GM21619 (cell line): ENCODE measurements around the gene FAAP100.

Source experiments
- ATAC-seq: cut with Tn5 transposase; IDR thresholded peaks from one replicate; pipeline ENCODE4 v1.9.1; 2021; ENCODE audit not compliant: unreplicated experiment

The FAAP100 gene

DNA sequence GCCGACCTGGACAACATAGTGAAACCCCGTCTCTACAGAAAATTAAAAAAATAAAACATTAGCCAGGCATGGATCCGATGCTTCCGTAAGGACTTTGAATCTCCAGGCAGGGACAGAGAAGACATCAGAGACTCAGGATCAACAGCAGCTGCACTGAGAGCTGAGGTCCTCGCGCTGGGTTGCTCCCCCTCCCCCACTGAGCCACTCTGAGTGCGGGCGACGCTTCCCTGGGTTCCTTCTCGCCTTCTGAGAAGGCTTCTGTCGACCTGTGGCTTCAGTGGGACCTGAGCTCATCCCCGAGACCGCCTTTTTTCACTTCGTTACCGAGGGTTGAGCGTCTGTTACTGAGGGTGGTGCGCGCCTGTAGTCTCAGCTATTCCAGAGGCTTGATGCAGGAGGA is 60.0 kb downstream of the FAAP100 start:
- ATAC-seq: no peak

DNA sequence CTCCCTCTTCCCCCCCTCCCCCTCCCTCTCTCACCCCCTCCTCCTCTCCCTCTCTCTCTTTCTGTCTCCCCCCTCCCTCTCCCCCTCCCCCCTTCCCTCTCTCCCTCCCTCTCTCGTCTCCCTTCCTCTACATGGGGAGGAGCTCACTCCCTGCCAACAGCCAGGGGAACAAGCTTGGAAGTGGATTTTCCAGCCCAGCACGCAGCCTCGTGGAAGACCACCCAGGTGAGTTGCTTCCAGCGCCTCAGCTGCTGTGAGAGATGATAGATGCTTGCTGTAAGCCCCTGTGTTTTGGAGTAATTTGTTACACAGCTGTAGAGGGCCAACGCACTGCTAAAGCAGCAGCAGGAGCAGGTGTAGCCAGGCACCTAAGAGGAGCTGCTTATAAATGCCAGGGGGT is 60.4 kb downstream of the FAAP100 start:
- ATAC-seq: no peak

DNA sequence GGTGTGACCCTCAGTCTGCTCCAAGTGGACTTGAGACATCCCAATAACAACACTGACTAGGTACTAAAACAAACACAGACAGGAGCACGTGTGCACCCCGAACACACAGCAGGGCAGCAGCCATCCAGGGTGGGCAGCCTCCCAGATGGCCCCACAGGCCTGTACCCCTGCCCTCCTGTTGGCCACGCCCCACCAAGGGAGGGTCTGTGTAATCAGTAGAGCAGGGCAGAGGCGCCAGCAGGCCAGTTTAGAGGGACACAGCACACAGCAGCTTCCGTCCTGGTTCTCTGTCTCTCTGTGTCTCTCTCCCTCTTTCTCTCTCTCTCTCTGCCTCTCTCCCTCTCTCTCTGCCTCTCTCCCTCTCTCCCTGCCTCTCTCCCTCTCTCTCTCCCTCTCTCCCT is 61.0 kb downstream of the FAAP100 start:
- no peak for ATAC-seq

DNA sequence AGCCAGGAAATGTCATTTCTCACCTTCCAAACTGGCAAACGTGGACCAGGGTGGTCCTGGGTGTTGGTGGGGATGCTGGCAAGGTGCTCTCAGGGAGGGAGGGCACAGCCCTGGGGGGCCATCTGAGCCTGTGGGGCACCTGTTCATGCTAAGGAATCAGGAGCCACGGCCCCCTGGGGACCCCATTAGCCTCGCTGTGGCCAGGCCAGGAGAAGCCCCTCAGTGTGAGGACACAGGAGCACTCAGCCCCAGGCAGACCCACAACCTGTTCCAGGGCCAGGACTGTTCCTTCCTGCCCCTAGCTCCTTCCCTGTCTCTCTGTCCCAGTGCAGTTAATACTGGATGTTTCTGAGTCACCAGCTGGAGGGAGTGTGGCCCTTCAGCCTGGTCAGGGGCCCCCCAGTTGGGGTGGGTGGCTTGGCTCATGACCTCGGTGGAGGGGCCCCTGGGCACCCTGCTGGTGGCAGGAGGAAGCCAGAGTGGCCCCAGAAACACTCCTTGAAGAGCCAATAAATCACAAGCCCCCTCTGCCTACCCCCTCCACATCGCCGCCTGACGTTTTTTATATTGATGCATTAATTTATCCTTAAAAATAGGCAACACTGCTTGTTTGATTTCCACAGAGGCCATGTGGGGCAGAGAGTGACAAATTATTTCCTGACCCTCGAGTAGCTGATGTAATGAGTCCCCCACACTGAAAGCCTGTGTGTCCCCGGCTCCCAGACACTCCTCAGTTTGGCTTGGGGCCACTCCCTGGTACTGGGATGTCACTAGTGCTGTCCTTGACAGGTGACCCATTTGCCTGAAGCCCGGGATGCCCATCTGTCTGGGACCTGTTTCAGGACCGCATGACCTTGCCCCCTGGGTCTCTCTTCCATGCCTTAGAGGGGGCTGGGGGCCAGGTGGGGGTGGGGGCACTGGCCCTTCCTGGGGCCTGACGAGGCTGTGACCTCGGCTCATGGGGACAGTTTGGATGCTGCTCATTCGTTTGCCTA is 61.9 kb downstream of the FAAP100 start:
- ATAC-seq: no peak
